Measurements from ENCODE around the gene RDH5.

Gene RDH5, protein sequence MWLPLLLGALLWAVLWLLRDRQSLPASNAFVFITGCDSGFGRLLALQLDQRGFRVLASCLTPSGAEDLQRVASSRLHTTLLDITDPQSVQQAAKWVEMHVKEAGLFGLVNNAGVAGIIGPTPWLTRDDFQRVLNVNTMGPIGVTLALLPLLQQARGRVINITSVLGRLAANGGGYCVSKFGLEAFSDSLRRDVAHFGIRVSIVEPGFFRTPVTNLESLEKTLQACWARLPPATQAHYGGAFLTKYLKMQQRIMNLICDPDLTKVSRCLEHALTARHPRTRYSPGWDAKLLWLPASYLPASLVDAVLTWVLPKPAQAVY

DNA sequence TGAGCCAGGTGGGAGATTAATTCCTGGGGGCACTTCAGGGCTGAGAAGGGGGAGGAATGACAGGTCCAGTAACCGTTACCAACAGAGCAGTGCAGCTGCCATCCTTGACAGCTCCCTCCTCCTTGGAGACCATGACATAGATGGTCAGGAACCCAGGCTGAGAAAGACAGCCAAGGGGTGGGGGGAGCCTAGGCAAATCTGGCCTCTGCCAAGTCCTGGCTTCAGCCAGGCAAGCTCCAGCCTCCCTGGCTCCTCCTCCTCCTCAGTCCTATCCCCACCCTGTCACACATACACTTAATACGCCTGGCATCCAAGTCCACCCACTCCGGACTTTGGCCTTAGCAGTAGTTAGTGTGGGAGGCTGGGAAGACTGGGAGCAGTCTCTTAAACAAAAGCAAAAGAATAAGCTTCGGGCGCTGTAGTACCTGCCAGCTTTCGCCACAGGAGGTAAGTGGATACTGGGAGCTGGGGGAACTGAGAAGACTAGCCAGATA, at the start of gene RDH5:
RDH5 (plus strand) TSS at position 323 of the 494 bp plus-strand sequence. CDS start 792 bp downstream, outside the sequence.
- DNase-seq: no peak

DNA sequence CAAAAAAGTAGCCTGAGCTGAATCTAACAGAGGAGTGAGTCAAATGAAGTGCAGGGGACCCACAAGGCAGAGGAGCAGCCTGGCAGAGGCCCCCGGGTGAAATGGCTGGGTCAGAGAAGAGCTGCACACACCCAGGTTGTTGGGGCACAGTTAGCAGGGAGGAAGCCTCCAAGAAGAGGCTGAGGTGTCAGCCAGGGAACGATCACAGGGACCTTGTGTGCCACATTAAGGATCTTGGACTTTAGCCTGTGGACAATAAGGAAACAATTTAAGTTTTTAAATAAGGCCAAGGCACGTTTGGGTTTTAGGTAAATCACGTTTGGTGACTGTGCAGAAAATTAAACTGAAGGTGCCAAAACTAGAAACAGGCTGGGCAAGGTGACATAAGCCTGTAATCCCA, 48.4 kb upstream of the RDH5 start:
- no peak for DNase-seq

DNA sequence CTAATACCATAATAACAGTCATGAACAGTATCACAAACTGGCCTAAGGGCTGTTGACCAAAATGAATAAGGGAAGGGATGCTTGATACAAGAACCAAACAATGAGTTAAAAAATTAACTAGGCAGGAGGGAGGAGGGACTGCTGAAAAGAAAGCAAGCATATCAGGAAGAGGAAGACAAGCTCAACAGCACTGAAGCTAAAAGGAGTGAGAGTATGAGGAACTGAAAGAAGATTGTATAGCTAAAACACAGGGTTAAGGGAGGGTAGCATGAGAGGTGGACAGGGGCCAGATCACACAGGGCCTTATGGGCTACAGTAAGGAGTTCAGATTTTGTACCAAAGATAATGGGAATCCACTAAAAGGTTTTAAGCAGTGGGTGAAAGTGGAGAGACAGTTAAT, 46.6 kb upstream of the RDH5 start:
- no peak for DNase-seq

DNA sequence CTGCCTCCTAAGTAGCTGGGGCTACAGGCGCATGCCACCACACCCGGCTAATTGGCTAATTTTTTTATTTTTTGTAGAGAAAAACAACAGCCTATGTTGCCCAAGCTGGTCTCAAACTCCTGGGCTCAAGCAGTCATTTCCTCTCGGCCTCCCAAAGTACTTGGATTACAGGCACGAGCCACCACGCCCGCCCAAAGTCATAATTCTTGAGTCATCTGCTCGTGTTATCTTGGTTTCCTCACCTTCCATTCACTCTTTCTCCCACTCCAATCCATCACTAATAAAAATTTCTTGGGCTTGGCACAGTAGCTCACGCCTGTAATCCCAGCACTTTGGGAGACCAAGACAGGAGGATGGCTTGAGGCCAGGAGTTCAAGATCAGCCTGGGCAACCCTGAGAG, 44.5 kb upstream of the RDH5 start:
- no peak for DNase-seq

DNA sequence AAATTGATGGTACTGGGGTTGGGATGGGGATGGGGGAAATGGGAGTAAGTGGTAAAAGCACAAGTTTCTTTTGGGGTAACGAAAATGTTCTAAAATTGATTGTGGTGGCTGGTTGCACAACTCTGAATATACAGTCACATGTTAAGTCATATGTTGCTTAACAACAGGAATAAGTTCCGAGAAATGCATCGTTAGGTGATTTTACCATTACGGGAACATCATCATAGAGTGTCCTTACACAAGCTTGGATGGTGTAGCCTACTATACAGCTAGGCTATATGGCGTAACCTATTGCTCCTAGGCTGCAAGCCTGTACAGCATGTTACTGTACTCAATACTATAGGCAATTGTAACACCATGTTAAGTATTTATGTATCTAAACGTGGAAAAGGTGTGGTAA, 43.5 kb upstream of the RDH5 start:
- no peak for DNase-seq

DNA sequence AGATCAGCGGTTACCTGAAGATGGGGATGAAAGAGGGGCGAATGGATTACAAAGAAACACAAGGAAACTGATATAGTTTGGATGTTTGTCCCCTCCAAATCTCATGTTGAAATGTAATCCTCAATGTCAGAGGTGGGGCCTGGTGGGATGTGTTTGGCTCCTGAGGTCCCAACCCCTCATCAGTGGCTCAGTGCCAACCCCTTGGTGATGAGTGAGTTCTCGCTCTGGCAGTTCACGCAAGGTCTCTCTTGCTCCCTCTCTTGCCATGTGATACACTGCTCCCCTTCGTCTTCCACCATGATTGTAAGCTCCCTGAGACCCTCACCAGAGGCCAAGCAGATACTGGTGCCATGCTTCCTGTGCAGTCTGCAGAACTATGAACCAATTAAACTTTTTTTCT, 40.5 kb upstream of the RDH5 start:
- no peak for DNase-seq

DNA sequence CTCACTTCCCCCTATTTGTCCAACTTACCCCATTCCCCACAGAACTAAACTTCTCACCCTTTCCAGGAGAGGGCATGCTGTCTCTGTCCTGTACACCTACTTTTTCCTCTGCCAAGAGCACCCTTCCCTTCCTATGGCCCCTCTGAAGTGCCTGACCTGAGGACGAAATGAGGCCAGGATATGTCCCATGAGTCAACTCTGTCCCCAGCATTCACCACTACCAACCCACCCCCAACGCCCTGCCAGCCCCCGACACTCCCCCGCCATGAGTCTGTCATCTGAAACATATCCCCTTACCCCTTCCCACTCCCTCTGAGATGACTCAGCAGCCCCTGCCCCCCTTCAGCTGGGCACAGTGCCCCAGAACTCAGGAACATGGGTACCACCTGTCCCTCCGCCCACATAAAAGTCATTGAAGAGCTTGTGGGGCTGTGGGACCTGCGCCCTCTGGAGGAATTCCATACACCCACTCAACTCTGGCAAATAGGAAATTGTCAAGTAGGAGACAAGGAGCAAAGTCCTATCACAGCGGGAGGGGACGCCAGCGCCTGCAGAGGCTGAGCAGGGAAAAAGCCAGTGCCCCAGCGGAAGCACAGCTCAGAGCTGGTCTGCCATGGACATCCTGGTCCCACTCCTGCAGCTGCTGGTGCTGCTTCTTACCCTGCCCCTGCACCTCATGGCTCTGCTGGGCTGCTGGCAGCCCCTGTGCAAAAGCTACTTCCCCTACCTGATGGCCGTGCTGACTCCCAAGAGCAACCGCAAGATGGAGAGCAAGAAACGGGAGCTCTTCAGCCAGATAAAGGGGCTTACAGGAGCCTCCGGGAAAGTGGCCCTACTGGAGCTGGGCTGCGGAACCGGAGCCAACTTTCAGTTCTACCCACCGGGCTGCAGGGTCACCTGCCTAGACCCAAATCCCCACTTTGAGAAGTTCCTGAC, 38.8 kb upstream of the RDH5 start:
- no peak for DNase-seq

DNA sequence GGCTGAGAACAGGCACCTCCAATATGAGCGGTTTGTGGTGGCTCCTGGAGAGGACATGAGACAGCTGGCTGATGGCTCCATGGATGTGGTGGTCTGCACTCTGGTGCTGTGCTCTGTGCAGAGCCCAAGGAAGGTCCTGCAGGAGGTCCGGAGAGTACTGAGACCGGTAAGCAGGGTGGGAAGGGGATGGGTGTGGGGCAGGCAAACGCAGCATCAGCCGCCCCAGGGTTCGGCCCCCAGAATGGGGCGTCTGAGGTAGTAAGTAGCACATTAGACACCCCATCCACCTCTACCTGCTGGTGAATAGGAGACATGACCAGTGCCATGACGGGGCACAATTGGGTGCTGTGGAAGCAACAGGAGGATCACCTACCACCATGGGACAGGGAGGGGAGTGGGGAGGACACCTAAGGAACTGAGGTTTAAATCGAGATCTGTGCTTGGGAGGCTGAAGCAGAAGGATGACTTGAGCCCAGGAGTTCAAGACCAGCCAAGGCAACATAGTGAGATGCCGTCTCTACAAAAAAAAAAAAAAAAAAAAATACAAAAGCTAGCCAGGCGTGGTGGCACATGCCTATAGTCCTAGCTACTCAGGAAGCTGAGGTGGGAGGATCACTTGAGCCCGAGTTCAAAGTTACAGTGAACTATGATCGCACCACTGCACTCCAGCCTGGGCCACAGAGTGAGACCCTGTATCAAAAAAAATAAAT, 38.0 kb upstream of the RDH5 start:
- no peak for DNase-seq

DNA sequence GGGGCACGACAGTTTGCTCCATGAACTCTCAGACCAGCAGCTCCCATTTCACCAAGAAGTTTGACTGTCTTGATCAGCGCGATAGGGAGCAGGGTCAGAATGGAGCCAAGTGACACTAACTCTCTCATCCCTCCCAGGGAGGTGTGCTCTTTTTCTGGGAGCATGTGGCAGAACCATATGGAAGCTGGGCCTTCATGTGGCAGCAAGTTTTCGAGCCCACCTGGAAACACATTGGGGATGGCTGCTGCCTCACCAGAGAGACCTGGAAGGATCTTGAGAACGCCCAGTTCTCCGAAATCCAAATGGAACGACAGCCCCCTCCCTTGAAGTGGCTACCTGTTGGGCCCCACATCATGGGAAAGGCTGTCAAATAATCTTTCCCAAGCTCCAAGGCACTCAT, 36.5 kb upstream of the RDH5 start:
- no peak for DNase-seq

DNA sequence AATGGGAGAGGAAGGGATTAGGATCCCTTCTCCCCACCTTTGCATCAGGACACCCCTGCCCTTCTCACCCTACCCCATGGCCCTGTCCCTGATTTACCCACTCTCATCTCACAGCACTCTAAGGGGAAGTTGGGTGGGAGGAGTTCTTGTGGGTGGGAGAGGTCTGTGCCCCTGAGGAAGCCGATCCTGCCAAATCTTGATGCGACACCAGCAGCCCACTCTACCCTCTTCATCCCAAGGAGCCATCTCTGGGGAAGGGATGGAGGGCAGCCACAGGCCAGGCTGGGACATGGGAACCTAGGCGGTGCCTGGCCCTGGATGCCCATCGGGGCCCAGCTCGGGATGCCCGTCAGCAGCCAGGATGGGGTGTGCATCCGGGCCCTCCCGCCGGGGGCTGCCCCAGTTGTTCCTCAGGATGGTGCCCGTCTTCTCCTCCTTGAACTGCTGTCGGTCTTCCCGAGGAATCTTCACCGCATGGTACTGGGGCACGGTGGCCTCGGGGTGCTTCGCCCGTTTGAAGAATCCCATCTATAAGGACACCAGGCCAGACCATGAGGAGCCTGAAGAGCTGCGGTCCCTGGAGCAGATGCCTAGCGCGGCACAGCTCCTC, 35.3 kb upstream of the RDH5 start:
- DNase-seq: no peak

DNA sequence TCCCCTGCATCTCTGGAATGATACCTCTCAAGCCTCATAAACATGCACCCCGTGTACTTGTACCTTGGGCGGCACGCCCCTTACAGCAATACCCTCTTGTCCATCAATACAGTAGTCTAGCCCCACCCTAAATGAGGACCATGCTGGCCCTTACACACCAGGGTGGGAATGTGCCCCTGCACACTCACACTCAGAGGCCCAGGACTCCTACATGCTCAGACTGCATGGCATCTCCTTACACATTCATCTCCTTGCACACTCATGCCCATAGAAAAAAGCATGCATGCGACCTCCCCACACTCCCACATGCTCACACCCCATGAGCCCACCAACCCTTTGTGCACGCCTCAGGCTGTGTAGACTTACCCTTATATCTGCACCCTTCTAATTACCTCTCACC, 34.5 kb upstream of the RDH5 start:
- no peak for DNase-seq

DNA sequence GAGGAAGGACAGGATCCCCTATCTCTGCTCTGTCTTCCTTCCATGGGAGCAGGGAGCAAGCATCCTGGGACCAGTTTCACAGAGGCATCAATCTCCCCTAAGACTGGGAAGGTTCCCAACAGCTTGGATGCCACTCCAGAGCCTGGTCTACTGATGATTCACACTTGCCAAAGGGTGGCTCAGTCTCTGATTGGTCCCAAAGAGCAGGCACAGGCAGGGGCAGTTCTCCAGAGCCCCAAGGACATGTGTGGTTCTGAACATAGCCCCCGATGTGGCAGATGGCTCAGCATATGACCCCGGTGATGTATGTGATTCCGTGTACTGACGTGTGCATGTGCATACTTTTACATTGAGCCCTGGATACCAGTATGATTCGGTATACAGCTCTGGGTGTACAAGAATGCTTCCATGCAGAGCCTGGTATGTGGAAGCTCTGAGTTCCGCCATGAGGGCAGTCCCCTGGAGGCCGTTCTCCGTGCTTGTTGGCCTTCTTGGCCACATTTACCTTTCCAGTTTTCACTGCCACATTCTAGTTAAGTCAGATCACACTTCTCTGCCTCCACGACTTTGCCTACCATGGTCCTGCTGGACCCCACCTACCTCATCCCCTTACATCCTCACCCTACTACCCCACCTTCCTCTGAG, 33.7 kb upstream of the RDH5 start:
- no peak for DNase-seq

DNA sequence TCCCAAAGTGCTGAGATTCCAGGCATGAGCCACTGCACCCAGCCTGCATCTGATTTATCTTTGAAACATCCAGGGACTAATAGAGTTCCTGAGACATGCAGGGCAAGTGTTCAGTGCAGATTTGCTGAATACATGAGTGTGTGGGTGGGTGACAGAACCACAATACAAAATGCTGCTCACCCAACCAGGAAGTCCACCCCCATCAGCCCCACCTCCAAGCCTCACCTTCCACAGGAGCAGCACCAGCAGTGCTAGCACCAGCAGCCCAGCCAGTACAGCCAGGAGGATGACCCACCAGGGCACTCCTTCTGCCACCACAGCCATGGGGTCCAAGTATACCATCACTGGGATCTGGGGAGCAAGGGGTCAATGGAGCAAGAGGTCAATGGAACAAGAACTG, 32.4 kb upstream of the RDH5 start:
- no peak for DNase-seq

DNA sequence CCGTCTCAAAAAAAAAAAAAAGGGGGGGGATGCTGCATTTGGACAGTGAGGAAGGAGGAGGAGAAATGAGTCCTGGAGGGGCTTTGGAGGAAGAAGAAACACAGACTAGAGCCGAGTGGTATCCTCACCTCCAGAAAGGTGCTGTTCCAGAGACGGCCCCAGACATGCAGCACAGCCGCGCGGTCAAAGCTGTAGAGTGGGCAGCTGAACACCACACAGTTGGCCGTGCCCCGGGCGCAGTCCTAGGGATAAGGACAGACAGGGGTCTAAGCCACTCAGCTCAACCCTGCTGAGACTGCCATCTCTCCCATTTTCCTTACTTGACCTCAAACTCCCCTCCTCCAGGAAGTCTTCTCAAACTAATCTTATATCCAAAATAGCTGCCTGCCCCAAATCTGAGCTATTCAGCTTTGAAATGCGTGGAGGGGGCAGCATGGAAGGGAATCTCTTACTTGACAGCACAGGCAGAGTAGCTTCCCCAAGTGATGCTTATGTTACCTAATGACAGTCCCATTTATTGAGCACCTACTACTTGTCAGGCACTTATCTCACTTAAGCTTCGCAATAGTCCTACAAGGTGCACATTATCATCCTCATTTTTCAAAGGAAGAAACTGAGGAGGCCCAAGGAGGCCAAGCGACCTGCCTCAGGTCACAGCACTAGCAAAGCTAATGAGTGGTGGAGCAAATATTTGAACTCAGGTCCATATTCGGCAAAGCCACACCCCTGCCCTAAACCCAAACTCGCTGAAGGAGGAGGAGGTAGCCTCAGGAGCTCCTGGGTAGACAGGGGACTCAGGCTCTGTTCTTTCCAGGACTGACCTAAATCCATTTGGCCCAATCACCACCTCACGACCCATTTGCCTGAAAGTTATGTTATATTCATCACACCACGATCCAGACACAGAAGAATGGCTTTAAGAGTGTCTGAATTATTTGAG, 31.2 kb upstream of the RDH5 start:
- no peak for DNase-seq

DNA sequence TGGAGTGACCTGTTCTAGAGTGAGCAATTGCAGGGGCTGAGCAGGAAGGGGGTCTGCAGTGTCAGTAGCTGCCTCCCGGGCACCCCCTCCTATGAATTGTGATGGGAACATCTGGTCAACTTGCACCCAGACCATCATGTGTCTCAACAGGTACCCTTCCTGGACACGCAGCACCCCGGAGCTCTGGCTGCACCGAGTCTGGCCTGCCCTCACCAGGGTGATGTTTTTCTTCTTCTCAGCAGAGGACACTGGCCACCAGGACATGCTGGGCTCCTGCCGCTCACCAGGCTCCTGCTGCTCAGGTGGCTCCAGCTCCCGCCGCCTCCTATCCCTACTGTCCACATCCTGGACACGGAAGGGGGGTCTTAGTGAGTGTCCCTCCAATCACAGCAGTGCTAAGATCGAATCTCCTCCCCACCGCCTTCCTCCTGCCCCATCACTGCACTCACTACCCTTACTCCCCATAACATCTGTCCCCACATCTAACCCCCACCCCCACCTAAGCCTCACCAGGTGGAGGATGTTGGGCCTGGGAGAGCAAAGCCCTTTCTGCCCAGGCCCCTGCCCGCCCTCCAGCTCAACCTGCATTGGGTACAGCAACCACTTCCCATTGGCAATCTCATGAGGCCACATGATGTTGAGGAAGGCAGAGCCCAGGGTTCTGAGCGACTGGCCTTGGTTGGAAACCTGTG, 27.4 kb upstream of the RDH5 start:
- no peak for DNase-seq

DNA sequence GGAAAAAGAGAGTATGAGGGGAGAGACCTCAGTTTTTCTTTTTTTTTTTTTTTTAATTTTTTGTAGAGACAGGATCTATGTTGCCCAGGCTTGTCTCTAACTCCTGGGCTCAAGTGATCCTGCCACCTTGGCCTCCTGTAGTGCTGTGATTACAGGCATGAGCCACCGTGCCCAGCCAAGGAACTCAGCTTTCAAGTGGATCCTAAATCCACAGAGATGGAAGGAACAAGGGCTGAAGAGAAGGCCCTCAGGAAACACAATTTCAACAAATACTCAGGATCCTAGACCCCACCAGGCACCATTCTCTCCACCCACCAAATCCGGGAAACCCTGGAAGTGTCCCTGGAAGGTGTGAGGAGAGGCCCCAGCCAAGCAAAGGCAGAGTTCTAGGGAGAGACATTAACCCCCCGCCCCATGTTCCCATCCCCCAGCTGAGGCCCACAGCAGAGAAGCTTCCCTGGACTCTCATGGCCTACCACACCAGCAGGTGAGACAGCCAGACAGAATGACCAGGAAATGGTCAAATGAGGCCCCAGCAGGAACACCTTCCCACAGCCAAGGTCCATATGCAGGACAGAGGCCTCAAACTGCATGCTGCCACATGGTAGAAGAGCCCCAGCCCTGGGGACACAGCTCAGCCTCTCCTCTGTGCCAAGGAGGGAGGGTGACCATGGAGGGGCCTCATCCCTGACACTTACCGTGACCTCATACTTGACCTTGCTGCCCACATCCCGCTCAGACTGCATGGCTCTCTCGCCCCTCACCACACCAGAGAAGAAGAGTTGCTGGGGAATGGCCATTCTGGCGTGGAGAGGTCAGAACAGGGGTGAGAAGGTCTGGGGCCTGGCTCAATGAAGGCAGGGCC, 26.6 kb upstream of the RDH5 start:
- DNase-seq: no peak

DNA sequence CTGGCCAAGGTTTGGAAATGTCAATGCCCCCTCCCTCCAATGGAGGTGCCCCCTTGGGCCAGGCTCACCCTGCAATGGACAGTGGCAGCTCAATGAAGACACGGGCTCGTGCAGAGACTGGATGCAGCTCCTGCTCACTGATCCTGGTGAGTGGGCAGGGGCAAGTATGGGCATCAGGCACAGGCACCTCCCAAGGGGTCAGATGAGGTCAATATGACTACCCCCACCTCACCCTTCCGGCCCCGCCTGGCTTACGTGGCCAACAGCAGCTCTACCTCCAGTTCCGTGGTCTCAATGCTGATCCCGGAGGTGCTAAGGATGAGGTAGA, 26.0 kb upstream of the RDH5 start:
- DNase-seq: no peak

DNA sequence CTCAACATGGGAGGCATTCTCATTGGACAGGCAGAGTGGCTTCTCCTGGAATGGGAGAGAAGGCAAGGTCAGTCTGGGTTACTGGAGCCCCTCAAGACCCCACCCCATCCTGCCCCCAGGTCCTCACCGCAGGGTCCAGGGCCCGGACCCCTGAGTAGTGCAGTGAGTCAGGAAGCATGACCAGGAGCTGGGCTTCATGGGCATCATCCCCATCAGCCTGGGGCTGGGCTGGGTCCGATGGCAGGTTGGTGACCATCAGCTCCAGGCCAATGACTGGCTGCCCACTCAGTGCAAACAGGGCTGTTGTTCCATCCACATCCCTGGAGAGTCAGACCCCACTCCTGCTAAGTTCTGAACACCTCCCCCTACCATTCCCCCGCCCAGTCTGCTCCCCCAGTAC, 25.5 kb upstream of the RDH5 start:
- DNase-seq: no peak

DNA sequence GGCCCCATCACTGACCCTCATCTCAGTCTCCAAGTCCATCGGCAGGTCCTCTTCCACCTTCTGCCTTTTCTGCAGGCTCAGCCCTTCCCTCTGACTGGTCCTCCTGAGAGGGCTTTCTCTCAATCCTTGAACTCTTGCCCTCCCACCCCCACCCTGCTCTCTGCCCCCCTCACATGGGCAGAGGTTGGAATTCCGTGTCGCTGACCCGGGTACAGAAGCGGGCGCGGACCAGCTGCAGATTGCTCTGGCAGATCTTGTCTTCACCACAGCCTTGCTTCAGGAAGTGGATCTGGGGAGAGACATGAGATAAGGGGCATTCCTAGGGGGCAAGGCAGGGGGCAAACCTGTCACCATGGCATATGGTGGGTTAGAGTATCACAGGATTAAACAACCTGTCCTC, 24.8 kb upstream of the RDH5 start:
- no peak for DNase-seq

DNA sequence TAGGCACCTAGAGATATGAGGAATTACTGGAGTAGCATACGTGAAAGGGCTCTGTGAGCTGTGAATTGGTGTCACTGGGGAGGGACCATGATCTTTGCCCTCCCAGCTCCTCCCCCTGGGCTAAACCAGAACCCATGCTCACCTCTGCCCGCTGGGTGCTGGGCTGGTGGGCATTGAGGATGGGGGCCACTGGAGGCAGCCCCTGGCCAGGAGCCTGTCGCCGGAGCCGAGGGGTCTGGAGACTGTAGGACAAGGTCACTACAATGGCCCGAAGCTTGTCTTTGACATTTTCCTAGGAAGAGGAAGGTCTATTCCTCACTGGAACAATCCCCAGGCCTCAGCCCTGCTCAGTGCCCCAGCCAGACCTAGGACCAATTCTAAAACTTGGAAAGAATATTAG, 24.1 kb upstream of the RDH5 start:
- DNase-seq: no peak
